GM12878 (cell line): ENCODE results near the gene CACNA1I.

Experiments used
- BHLHE40 ChIP-seq, 2 experiments: fragments of 450-650 bp in 1 of 2; IDR thresholded peaks; 2 replicates each; pipeline ENCODE4 v1.6.1; 2011 to 2017; ENCODE audit warnings: low read depth in 2 of 2, borderline replicate concordance in 1 of 2, improper control_type of control experiment in 1 of 2, low read length in 1 of 2, mild to moderate bottlenecking in 1 of 2
- CEBPB ChIP-seq, 2 experiments: fragments of 150-350 bp in 1 of 2; IDR thresholded peaks; 2 replicates each; pipeline ENCODE4 v1.6.1; 2012 to 2014; ENCODE audit warnings: low read depth in 2 of 2, low read length in 2 of 2, borderline replicate concordance in 1 of 2, inconsistent platforms in 1 of 2
- CHD2 ChIP-seq: IDR thresholded peaks from 2 replicates; pipeline ENCODE4 v1.6.1; 2011; ENCODE audit warnings: low read depth, low read length, improper control_type of control experiment, borderline replicate concordance
- CREB1 ChIP-seq: IDR thresholded peaks from 2 replicates; pipeline ENCODE4 v1.6.1; 2012; ENCODE audit warnings: low read depth, mild to moderate bottlenecking, inconsistent platforms
- FOXK2 ChIP-seq: fragments of 450-650 bp; IDR thresholded peaks from 2 replicates; pipeline ENCODE4 v1.6.1; 2017; ENCODE audit warnings: mild to moderate bottlenecking, moderate library complexity
- IRF4 ChIP-seq: IDR thresholded peaks from 2 replicates; pipeline ENCODE4 v1.6.1; 2011; ENCODE audit warnings: low read depth, low read length
- NR2C2 ChIP-seq: IDR thresholded peaks from 2 replicates; pipeline ENCODE4 v1.6.1; 2011; ENCODE audit warnings: borderline replicate concordance, low read depth; ENCODE audit not compliant: control insufficient read depth, insufficient read length
- POLR2A ChIP-seq: IDR thresholded peaks from 2 replicates; pipeline ENCODE4 v1.6.1; 2011; ENCODE audit warnings: low read depth, mild to moderate bottlenecking, low read length
- TF ChIP-seq, protein P1 (sequence below), 3 experiments: IDR thresholded peaks in 2 of 3; conservative IDR thresholded peaks in 1 of 3; 2 replicates each; pipeline ENCODE4 v1.5.1; 2011; ENCODE audit warnings: low read depth in 3 of 3, low read length in 3 of 3, mild to moderate bottlenecking in 3 of 3, control low read depth in 2 of 3, moderate library complexity in 2 of 3, inconsistent platforms in 1 of 3, mixed read lengths in 1 of 3; ENCODE audit not compliant: control insufficient read depth in 2 of 3, insufficient read depth in 1 of 3; ENCODE audit errors: extremely low read depth in 1 of 3
- TF ChIP-seq, protein P2 (sequence below): IDR thresholded peaks from 2 replicates; pipeline ENCODE4 v1.6.1; 2011; ENCODE audit warnings: borderline replicate concordance, low read depth, mild to moderate bottlenecking, moderate library complexity, mixed read lengths, low read length; ENCODE audit not compliant: insufficient read depth; ENCODE audit errors: extremely low read length
- TF ChIP-seq, protein P3 (sequence below): IDR thresholded peaks from 2 replicates; pipeline ENCODE4 v1.6.1; 2012; ENCODE audit warnings: low read length, inconsistent platforms
- TF ChIP-seq, protein P4 (sequence below): IDR thresholded peaks from 2 replicates; pipeline ENCODE4 v1.6.1; 2011; ENCODE audit warnings: low read depth, low read length, improper control_type of control experiment, borderline replicate concordance

DNA sequence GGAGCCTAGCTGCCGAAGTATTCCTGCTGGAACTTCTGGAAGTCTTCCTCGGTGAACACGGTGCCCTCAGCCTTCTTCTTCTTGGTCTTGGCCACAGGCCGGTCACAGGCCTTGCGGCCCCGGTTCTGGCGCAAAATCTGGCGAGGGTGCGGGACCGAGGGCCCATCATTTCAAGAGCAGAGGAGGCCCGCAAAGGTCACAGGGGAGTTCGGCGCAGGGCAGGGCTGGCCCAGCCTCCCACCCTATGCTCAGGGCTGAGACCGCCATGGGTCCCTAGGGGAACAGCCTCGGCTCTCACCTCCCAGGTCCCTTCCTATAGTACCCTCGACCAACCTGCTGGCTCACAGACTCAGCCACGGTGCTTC, 41.1 kb upstream of the CACNA1I start:
- TF ChIP-seq CHD2 = no peak
- TF ChIP-seq, protein P1, sequence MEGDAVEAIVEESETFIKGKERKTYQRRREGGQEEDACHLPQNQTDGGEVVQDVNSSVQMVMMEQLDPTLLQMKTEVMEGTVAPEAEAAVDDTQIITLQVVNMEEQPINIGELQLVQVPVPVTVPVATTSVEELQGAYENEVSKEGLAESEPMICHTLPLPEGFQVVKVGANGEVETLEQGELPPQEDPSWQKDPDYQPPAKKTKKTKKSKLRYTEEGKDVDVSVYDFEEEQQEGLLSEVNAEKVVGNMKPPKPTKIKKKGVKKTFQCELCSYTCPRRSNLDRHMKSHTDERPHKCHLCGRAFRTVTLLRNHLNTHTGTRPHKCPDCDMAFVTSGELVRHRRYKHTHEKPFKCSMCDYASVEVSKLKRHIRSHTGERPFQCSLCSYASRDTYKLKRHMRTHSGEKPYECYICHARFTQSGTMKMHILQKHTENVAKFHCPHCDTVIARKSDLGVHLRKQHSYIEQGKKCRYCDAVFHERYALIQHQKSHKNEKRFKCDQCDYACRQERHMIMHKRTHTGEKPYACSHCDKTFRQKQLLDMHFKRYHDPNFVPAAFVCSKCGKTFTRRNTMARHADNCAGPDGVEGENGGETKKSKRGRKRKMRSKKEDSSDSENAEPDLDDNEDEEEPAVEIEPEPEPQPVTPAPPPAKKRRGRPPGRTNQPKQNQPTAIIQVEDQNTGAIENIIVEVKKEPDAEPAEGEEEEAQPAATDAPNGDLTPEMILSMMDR (IDR thresholded peaks at IDR 0.05 in 2 of 3, conservative IDR thresholded peaks at IDR 0.05 in 1 of 3; ENCODE audit: control insufficient read depth in 2 of 3, extremely low read depth in 1 of 3, insufficient read depth in 1 of 3, low read depth in 3 of 3, low read length in 3 of 3) = no peak
- no peak for TF ChIP-seq IRF4
- no peak; a peak in 1 of 4 replicates for TF ChIP-seq CEBPB (IDR thresholded peaks at IDR 0.05; ENCODE audit: borderline replicate concordance in 1 of 2, low read depth in 2 of 2, low read length in 2 of 2)
- TF ChIP-seq FOXK2 = no peak
- TF ChIP-seq CREB1 = no peak
- TF ChIP-seq POLR2A = no peak; the same call in 1 of the 2 replicates
- TF ChIP-seq, protein P2, sequence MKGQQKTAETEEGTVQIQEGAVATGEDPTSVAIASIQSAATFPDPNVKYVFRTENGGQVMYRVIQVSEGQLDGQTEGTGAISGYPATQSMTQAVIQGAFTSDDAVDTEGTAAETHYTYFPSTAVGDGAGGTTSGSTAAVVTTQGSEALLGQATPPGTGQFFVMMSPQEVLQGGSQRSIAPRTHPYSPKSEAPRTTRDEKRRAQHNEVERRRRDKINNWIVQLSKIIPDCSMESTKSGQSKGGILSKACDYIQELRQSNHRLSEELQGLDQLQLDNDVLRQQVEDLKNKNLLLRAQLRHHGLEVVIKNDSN = no peak
- TF ChIP-seq NR2C2 = no peak
- TF ChIP-seq, protein P3, sequence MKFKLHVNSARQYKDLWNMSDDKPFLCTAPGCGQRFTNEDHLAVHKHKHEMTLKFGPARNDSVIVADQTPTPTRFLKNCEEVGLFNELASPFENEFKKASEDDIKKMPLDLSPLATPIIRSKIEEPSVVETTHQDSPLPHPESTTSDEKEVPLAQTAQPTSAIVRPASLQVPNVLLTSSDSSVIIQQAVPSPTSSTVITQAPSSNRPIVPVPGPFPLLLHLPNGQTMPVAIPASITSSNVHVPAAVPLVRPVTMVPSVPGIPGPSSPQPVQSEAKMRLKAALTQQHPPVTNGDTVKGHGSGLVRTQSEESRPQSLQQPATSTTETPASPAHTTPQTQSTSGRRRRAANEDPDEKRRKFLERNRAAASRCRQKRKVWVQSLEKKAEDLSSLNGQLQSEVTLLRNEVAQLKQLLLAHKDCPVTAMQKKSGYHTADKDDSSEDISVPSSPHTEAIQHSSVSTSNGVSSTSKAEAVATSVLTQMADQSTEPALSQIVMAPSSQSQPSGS = no peak
- TF ChIP-seq, protein P4, sequence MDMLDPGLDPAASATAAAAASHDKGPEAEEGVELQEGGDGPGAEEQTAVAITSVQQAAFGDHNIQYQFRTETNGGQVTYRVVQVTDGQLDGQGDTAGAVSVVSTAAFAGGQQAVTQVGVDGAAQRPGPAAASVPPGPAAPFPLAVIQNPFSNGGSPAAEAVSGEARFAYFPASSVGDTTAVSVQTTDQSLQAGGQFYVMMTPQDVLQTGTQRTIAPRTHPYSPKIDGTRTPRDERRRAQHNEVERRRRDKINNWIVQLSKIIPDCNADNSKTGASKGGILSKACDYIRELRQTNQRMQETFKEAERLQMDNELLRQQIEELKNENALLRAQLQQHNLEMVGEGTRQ = no peak
- no peak for TF ChIP-seq BHLHE40 (IDR thresholded peaks at IDR 0.05; ENCODE audit: borderline replicate concordance in 1 of 2, low read depth in 2 of 2, low read length in 1 of 2)
